ENCODE results near the gene DDX19B.
"Not testable (repeated sequence)": the region's sequence is repeated elsewhere in the genome, so short reads cannot be mapped to it uniquely, and the experiment has no call there.

DDX19B gene

GRCh38 chr16:70289229-70290094 lies 9.5 kb upstream of the DDX19B start, which contains the start of gene AARS1:
TSS of gene AARS1 (minus strand) at chr16:70289506. CDS start at chr16:70282763, 6,743 bp downstream.
- peak; percentile 92 to 94 for DNase-seq

- no peak for DNase-seq
Observed at GRCh38 chr16:70290949-70291519, 8.0 kb upstream of the DDX19B start.

GRCh38 chr16:70292148-70292547 lies 6.8 kb upstream of the DDX19B start:
- DNase-seq: not testable (repeated sequence)

GRCh38 chr16:70294385-70295025 lies 4.5 kb upstream of the DDX19B start:
- no peak for DNase-seq

GRCh38 chr16:70295634-70296033 lies 3.4 kb upstream of the DDX19B start:
- DNase-seq: no peak

- DNase-seq: no peak
Observed at GRCh38 chr16:70301121-70301520, 2.1 kb downstream of the DDX19B start.

- no peak for DNase-seq
Observed at GRCh38 chr16:70302745-70303144, 3.8 kb downstream of the DDX19B start.

- DNase-seq: no peak
Observed at GRCh38 chr16:70304892-70305448, 6.0 kb downstream of the DDX19B start.

- DNase-seq: no peak
Observed at GRCh38 chr16:70306880-70307279, 7.9 kb downstream of the DDX19B start.

- not testable (repeated sequence) for DNase-seq
Observed at GRCh38 chr16:70307726-70308125, 8.7 kb downstream of the DDX19B start.

- DNase-seq: no peak
Observed at GRCh38 chr16:70320121-70320520, 21.1 kb downstream of the DDX19B start.

GRCh38 chr16:70324998-70325747 lies 26.2 kb downstream of the DDX19B start:
- DNase-seq: no peak

GRCh38 chr16:70331091-70331490 lies 32.1 kb downstream of the DDX19B start:
- no peak for DNase-seq

- DNase-seq: no peak
Observed at GRCh38 chr16:70331588-70332358, 32.8 kb downstream of the DDX19B start.

GRCh38 chr16:70332728-70333127 lies 33.7 kb downstream of the DDX19B start:
- not testable (repeated sequence) for DNase-seq

GRCh38 chr16:70337814-70338213 lies 38.8 kb downstream of the DDX19B start:
- DNase-seq: no peak

- no peak for DNase-seq
Observed at GRCh38 chr16:70341600-70341999, 42.6 kb downstream of the DDX19B start.

- DNase-seq: no peak
Observed at GRCh38 chr16:70342016-70342415, 43.0 kb downstream of the DDX19B start.

GRCh38 chr16:70345840-70346239 lies 46.9 kb downstream of the DDX19B start:
- no peak for DNase-seq

- no peak for DNase-seq
Observed at GRCh38 chr16:70348991-70349390, 50.0 kb downstream of the DDX19B start.

- DNase-seq: peak; percentile 6 to 11
Observed at GRCh38 chr16:70349783-70350182, 50.8 kb downstream of the DDX19B start.

- no peak for DNase-seq
Observed at GRCh38 chr16:70359552-70359951, 60.6 kb downstream of the DDX19B start.
